Tongue (tissue), 2 donors: ENCODE data around the gene MRAS. TPM values are rescaled to one million over a fixed set of nuclear protein-coding genes. Genes with fewer than 3 reads are reported as not detected.

Experiments used
- DNase-seq: peaks from one replicate; pipeline ENCODE4 v3.0.0-alpha.2; 2015
- total RNA-seq: library from RNA; depleted of rRNA; stranded (reverse); fragments of >200 nt; gene quantifications from one replicate; pipeline ENCODE4 v1.2.3, GENCODE V29; 2014

The MRAS gene
- total RNA-seq, 1 donor from 2014 or later, result 43.0 TPM

DNA sequence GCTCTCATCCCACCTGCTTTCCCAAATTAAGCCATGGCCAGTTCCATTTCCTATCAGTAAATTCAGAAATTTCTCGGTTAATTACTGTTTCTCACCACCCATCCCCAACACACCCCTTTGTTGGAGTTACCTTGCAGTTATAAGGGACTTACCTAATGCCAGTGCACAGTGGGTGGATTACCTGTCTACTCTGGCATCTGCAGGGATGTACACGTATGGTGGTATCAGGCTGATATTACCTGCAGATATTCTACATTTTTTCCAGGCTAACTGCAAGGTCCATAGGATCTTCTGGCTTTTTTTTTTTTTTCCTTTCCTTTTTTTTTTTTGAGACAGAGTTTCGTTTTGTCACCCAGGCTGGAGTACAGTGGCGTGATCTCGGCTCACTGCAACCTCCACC is 7.9 kb upstream of the MRAS start:
- DNase-seq, result no peak

DNA sequence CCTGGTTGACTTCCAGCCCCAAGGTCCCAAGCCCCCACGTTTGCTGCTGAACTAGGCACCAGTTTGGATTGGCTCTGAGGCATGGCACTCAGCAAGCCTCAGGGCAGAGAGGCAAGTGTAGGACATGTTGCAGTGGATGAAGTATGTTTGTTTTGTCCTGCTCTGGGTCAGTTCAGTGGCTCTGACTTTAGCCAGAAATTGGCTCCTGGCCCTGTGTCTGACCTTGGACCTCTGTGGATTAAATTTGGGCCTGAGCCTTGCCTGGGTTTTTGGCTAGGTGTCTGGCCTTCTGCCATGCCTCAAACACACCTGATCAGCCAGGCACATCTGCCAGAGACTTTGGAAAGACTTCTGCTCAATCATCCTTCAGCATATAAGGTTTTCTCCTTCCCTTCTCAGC is 3.6 kb upstream of the MRAS start:
- DNase-seq, result no peak

DNA sequence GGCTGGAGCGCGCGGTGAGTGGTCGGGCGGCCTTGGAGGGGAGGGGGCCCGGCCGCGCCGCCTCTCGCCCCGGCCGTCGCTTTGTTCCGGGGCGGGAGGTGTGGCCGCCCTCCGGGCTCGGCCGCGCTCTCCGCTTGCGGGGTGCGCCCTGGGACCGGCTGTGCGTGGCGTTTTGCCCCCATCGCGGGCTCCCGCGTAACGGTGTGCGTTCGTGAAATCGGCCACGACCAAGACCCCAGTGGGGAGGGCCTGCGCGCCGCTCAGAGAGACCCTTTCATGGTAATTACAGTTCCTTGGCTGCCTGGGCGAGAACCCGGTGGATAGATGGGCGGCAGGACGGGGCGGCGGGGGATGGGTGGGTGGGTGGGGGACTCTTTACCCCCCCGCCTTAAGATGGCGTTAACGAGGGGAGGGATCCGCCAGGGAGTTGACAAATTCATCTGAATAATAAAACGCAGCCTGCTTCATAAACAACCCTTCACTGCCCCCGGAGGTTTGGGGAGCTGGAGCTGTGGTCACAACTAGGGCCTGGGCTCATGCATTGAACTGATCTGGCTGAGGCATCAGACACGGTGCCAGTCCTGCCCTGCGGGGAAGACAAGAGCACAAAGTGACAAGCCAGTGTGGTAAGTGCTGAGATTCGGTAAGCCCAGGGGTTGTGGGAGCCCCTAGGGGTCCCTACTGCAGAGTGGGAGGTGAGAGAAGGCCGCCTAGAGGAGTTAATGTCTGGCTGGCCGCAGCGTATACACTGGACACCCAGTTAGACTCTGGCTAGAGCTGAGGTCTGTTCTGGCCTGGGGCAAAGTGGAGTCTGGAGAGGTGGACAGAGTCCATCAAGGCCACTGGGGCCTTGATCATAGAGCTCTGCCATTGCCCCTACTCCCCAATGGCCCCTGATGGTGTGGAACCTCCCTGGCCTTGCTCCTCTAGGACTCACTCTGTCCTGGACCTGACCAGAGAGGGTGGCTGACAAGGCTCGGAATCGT is 668 bp downstream of the MRAS start:
- DNase-seq, result peak; percentile 55

DNA sequence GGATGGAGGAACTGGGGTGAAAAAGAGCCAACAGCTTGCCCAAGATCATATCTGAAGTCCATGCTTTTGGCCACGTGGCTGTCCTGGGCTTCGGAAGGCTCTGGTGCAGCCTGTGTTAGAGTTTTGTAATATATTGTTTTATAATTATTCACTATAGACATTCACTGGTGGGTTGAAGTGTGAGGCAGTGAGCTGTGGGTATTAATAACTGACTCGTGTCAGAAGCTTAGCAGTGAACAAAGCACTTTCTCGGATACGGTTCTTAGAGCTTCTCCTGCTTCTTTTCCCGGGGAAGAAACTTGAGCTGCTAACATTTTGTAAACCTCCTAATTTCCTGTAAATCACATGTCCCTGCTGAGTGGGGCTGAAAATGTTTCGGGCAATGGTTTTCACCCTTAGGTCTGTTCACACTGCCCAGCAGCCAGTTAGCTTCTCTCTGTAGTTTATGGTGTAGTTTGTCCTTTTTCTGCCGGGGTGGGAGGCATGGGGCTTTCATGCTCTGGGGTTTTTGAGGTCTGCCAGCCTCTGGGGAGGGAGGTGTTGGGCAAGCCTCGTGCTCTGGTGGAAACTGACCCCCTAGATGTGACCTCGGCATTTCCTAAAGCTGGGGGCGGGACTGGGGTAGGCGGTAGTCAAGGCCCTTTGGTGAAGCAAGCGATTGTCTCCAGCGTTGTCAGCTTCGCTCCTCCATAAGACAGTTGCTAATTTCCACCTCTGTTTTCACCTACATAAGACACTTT is 1.7 kb downstream of the MRAS start:
- peak; percentile 49 for DNase-seq

DNA sequence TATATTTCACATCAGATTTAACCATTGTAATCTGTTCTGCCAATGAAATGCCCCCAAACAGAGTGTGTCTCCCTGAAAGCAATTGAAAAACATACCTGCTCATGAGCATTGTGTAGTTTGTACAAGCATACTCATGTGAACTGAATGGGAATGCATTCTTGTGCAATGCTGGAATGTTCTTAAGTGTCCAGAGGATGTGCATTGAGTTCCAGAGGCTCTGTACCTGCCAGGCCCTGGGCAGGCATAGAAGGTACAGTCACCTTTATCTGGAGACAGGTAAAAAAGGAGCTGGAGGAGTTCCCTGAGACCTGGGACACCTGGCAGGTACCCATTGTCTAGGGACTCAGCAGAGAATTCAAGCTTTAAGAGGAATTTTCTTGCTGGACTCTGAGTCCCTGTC is 2.8 kb downstream of the MRAS start:
- no peak for DNase-seq

DNA sequence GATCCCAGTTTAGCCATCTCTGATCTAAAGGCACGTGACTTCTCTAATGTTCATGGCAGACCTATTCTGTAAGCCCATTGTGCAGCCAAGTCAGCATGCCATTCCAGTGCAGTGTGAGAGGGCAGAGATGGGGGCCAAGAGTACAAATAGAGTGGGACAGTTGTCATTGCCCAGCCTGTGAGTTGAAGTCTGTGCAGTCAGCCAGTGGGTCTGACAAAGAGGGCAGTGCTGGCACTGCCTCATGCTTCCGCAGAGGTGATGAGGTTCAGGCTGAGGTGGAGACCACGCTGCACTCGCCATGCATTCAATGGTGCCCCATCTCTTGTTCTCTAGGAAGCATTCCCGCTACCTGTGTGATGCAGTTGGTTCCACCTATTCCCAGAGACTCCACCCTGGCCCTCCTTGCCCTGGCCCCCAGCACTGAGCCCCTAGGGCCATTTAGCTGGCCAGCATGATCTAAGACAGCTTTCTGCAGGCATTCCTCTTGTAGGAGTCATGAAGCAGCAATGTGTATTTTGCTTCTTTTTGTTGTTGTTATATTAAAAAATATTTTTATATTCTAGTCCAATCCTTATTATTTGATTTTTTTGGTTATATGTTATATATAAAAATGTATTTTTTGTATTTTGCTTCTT is 3.7 kb downstream of the MRAS start:
- no peak for DNase-seq

DNA sequence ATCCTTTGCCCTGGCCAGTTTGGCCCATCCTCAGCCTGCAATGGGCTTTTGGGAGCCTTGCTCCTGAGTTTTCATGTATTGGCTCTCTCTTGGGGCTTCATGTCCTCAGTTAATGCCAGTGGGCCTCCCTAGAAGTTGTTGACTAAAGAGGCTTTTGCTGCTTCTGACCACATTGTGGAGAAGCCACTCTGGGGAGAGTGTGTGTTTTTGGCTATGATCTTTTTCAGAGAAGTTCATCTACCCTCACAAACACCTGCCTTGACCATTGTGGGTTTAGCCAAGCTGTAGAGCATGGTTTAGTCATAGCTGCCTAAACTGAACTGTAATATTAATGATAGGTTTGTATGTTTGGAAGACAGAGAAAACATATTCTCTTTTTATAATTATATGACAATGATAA is 6.0 kb downstream of the MRAS start:
- no peak for DNase-seq

DNA sequence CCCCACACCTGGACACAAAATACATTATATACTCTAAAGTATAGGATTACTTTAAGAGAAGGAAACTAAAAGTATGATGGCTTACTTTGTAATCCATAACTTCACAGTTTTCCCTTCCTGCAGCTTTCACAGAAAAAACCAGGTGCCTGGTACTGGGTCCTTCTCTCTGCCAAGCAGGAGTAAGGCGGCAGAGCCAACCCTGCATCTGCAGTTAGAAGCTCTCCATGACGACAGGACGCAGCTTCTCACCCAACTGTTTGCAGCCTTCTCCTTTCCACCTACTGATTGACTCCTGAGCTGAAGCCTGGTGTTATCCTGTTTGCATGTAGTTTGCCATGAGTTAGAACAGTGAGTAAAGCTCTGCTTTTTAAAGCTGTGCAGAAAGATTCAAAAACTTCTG is 6.7 kb downstream of the MRAS start:
- no peak for DNase-seq

DNA sequence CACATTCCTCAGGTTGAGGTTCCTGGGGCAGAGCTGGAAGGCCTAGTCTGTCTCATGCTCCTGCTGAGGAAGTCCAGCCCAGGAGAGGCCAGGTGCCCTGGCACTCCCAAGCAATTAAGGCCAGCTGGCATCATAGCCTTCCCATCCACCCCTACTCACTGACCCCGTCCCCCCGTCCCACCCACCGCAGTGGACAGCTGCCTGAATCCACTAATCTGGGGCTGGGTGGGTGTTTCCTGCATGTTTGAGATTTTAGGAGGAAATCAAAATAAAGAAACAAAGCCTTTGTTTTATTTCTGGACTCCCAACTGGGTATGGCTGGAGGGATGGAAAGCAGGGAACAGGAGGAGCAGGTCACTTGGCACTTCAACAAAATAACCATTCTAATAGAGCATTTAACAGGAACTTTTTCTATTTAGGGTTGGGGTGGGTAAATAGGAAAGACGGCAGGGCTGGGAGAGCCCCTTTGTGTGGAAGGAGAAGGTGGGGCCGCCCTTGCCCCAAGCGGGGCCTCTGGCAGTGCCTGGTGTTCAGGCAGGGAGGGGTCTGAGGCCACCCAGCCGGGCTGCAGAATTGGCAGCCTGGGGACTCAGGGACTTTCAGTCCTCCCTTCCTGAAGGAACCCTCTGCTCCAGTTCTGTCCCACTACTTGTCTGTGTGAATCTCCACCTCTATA is 8.5 kb downstream of the MRAS start:
- peak; percentile 65 for DNase-seq

DNA sequence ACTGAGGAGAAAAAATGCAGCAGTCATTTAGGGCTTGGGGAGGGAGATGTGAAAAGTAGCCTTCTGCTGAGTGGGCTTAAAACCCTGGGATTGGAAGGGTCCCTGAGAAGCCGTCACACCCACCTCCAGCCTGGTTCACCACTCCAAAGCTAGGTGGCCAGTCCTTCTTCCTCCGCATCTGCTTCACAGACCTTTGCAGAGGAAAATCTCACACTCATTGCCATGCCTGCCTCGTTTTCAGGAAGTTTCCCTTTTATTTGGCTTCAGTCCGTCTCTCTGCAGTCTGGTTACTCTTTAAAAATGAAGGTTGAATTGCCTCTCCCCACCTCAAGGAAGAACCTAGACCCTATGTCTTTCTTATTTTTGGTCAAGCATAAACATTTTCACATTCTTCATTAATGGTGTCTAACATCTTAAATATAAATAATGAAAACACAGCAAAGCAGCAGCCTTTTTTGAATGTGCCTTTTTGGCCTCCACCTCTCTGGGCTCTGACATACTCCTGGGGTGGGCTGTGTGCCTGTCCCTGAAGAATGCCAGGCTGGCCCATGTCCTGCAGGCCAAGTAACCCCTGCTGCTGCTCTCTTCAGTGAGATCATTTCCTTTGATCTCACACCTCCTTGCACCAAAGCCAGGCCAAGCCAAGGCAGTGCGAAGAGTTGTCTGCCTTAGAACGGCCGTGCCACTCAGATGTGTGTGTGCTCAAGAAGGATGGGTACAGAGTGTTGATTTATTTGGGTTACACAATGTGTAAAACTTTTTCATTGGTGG is 11.0 kb downstream of the MRAS start:
- DNase-seq, result no peak

DNA sequence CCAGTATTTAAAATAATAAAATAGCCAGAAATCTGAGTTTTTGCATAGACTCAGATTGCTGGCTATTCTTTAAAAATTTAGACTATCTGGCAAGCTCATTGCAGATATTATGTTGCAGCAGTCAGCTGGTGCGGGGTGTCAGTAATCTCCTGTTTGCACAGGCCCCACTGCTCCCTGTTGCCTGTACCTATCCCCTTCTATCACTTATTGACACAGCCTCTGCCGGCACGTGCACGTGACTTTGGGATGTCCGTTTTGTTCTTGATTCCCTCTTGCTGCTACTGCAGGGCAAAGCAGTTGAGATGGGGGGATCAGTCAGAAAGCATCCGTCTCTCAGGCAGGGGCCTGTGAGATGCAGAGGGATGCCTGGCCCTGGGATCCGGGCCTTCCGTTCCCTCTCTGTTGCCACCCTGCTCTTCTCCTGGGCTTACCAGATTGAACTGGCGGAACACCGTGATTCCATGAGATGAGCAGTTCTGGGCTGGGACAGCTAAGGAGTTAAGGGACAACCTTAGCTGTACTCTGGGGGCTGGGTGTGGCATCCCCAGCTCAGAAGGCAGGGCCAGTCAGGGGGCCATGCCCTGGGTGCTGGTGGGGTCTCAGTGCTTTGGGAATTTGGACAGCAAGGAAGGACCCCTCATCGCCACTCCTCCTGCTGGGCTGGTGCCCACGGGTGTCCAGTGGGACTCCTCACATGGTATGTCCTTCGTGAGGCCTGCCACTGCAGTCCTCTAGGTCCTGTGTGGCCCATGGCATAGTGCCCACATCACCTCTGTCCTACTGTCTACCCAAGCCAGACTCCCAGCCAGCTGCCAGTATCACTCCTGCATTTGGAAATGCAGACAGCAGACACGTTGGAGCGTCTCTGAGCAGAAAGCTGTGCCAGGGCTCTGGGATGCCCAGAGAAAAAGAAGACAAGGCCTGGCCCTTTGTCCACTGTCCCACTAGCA is 11.8 kb downstream of the MRAS start:
- no peak for DNase-seq

DNA sequence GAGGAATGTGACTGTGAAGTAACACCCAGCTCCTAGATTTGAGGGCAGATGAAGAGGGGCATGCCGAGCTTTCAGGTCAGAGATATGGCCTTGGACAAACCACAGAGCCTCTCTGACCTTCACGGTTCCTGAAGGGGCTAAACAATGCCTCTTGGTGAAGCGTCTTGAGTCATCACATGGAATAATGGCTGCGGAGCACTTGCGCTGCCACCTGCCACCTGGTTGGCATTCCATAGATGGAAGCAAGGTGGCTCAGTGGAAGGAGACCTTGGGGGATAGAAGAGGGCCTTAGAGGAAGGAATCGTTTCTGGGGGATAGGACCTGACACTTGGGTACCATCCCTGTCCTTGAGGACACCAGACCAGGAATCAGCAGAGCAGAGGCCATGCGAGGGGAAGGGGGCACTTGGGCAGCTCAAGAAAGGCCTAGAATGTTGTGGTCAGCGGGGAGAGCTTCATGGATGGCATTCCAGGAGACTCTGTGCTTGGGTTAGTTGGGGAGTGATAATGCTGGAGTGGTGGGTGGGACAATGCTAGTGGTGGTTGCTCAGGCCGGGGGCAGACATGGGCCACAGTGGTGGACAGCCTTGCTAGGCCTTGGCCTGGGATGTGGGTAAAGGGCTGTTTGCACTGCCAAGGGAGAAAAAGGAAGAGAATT is 12.6 kb downstream of the MRAS start:
- DNase-seq, result no peak

DNA sequence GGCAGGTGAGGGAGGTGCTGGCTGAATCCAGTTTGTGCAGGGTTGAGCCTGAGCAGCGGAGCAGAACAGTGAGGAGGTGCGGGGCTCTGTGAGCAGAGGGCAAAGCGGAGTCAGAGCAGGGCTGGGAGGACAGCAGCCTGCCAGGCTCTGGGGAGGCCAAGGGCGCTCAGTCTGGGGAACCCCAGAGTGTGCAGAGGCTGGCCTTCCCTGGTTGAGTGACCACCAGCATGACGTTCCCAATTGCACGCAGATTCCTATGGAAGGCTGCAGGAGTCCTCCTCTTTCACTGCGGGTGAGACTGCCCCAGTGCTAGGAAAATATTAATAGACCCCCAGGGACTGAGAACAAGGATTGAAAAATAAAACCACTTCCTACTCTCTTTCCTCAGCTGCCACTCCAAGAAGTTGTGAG is 13.2 kb downstream of the MRAS start:
- no peak for DNase-seq

DNA sequence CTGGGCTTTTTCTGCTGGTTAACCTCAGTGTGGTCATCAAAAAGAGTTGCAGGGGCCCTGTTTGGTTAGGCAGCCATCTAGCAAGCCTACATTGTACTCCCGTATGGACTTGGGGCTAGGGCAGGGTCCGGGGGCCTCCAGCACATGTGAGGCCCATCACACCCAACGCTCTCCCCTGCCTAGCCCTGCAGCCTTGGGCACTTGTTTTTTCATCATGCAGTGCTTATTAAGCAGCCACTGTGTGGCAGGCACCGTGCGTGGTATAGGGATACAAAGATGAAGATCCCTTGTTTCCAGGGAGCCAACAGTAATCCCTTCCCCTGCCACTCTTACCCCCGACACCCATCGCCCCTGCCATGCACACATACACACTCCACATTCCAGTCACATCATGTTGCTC is 14.2 kb downstream of the MRAS start:
- no peak for DNase-seq

DNA sequence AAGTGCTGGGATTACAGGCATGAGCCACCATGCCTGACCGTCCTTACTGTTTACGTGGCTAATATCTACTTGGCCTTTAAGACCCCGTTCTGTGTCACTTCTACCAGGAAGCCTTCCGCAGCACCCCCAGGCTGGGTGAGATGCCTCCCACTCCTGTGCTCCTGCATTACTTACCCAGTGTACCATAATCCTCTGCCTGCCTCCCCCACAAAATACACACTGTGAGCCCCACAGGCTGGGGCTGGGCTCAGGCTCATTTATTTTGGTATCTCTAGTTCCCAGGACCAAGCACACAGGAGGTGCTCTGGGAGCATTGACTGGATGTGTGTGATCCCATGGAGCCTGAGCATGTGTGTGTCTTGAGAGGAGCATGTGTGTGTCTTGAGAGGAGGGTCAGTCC is 14.9 kb downstream of the MRAS start:
- no peak for DNase-seq

DNA sequence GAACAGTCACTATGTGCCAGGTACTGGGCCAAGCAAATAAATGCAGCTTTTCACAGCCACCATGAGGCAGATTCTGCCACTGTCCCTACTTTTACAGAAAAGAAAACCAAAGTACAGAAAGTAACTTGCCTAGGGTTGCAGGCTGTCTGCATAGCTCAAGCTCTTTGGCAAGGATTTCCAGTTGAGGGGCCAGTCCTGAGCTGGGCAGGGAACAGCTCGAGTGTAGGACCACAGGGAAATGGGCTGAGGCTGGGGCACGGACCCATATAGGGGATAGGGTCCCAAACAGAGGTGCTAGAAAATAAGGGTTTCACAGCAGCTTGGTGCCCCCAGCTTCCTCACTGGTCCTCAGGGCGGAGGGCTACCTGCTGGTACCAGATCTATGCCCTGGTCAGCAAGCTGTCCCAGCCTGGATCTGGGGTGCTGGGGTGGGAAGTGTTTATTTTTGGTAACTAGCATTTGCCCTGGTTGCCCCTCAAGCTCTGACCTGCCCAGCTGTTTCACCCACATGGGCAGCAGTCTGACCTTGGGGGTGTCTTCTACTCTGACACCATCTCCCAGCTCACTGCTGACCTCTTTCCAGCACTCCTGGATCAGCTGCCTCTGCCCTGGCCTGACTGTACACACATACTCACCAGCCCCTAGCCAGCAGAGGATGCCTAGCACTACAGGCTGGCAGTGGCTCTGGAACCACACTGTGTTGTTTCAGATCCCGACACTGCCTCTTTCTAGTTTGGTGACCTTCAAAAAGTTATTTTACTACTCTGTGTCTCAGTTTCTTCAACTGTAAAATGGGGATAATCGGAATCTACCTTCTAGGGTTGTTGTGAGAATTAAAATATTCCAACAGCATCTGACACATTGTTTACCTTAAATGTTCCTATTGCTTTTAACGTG is 16.2 kb downstream of the MRAS start:
- DNase-seq, result no peak

DNA sequence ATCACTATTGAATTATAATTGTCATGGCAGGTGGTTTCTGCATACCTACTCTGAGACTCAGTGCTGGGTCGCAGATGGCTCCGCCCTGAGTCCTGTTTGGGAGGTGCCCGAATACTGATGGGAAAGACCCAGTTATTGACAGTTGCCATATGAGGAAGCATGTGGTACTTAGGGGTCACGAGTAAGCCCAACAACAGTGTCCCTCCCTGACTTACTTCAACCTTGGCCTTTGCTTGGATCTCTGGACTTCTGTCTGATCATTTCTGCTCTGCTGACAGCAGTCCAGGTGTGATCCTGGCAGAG is 16.8 kb downstream of the MRAS start:
- DNase-seq, result no peak

DNA sequence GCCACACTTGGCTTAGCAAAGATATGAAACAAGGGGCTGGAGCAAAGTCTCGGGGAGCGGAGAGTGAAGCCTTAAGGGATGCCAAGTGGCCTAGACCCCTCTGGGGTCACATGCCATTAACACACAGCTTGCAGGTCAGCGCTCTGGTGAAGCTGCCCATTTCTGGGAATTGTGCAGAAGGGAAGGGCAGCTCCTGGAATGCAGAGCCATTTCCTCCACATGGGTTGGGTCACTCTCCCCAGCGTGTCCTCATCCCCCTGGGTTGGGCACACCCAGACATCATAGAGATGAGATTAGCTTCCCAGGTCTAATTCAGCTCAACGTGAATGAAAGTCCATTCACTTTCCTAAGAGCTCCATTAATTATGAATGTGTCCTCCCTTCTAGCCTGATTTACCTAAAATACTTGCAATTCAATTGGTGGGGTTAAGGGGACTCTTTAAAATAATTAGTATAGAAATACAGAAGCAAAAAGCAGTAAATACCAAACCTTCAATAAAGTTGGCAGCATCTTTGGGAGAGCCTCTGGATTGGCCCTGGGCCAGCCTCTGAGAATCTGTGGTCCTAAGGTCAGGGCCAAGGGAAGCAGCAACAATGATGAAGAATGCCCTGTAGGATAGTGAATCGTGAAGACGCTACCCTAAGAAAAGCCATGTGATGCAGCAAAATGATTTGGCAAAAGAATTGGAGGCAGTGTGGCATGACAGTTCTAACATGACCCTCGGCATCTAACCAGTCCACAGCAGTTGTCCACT is 17.8 kb downstream of the MRAS start:
- no peak for DNase-seq
